Gastroesophageal sphincter (tissue), 3 donors: ENCODE measurements around the gene ATP11B.

Experiments
- CTCF ChIP-seq, 4 experiments: fragments of 200-600 bp in 2 of 4; fragments of 450-650 bp in 2 of 4; sonication (generic) in 1 of 4; IDR thresholded peaks; one replicate each; pipeline ENCODE4 v1.5.1; 2017 to 2019; ENCODE audit warnings: antibody characterized with exemption in 4 of 4, mild to moderate bottlenecking in 2 of 4, moderate library complexity in 2 of 4
- EP300 ChIP-seq: sonication (generic); formaldehyde crosslinking; IDR thresholded peaks from one replicate; pipeline ENCODE4 v1.6.1; 2017; ENCODE audit warnings: antibody characterized with exemption, mild to moderate bottlenecking
- POLR2A ChIP-seq, 2 donors: fragments of 450-650 bp; IDR thresholded peaks; one replicate each; pipeline ENCODE4 v1.6.1; 2017; ENCODE audit warnings: antibody characterized with exemption in 2 of 2, mild to moderate bottlenecking in 2 of 2, moderate library complexity in 1 of 2
- POLR2AphosphoS5 ChIP-seq: sonication (generic); formaldehyde crosslinking; IDR thresholded peaks from one replicate; pipeline ENCODE4 v1.6.1; 2017; ENCODE audit warnings: antibody characterized with exemption

GRCh38 chr3:182809531-182809930 is 16.2 kb downstream of the ATP11B start:
- TF ChIP-seq CTCF (IDR thresholded peaks at IDR 0.05) (no peak), POLR2AphosphoS5 (no peak), POLR2A (IDR thresholded peaks at IDR 0.05) (no peak), EP300 (no peak)
